ENCODE data around the gene MGAM2.

MGAM2 gene

GRCh38 chr7:142161921-142162320 lies 50.4 kb downstream of the MGAM2 start:
- in situ Hi-C loops (cut with MboI; ENCODE audit: low pct_unique_long_range_greater_than_20kb, low sequenced_read_pairs, unreplicated experiment): no loop called here
- no peak for DNase-seq (ENCODE audit: low spot score)
- no peak for TF ChIP-seq CTCF (IDR thresholded peaks at IDR 0.05; ENCODE audit: extremely low read depth, insufficient read depth, missing control alignments)

DNA sequence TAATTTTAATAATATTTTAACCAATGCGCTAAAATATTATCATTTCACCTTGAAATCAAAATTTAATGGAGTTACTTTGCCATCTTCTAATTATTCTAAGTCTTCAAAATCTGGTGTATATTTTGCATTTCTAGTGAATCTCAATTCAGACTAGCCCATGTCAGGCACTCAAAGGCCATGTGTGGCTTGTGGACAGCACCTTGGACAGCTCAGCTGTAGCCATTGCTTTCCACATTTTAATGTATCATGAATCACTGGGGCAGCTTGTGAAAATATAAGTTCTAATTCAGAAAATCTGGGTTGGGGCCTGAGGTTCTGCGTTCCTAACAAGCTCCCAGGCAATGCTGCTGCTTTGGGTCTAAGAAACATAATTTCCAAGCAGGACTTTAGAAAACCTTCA lies 57.2 kb downstream of the MGAM2 start:
- no peak for TF ChIP-seq CTCF (IDR thresholded peaks at IDR 0.05; ENCODE audit: extremely low read depth, insufficient read depth, missing control alignments)
- no peak for DNase-seq (ENCODE audit: low spot score)
- in situ Hi-C loops (cut with MboI; ENCODE audit: low pct_unique_long_range_greater_than_20kb, low sequenced_read_pairs, unreplicated experiment): no loop called here

DNA sequence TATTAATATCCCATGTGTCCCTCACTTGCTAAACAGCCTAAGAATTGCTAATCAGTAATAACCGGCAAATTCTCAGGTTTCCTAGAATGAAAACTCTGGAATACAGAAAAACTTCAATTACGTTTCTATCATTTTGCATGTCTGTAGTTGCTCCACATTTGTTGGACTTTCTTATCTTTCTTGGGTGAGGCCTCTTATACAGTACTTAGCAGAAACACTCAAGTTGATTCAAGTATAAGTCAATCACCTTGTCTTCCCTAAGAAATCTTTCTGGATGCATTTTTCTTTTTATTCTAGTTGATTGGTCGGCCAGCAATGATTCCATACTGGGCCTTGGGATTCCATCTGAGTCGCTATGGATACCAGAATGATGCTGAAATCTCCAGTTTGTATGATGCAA lies 61.4 kb downstream of the MGAM2 start:
- no peak for TF ChIP-seq CTCF (IDR thresholded peaks at IDR 0.05; ENCODE audit: extremely low read depth, insufficient read depth, missing control alignments)
- in situ Hi-C loops (cut with MboI; ENCODE audit: low pct_unique_long_range_greater_than_20kb, low sequenced_read_pairs, unreplicated experiment): no loop called here

GRCh38 chr7:142174441-142174840 lies 62.9 kb downstream of the MGAM2 start:
- no peak for TF ChIP-seq CTCF (IDR thresholded peaks at IDR 0.05; ENCODE audit: extremely low read depth, insufficient read depth, missing control alignments)
- in situ Hi-C loops (cut with MboI; ENCODE audit: low pct_unique_long_range_greater_than_20kb, low sequenced_read_pairs, unreplicated experiment): no loop called here
- no peak for DNase-seq (ENCODE audit: low spot score)

More for the DNA sequence above, 61.4 kb downstream of the MGAM2 start:
- DNase-seq (ENCODE audit: low spot score): no peak

- no peak for TF ChIP-seq CTCF (IDR thresholded peaks at IDR 0.05; ENCODE audit: extremely low read depth, insufficient read depth, missing control alignments)
- in situ Hi-C loops (cut with MboI; ENCODE audit: low pct_unique_long_range_greater_than_20kb, low sequenced_read_pairs, unreplicated experiment): no loop called here
- no peak for DNase-seq (ENCODE audit: low spot score)
Observed at GRCh38 chr7:142175594-142175993, 64.1 kb downstream of the MGAM2 start.

DNA sequence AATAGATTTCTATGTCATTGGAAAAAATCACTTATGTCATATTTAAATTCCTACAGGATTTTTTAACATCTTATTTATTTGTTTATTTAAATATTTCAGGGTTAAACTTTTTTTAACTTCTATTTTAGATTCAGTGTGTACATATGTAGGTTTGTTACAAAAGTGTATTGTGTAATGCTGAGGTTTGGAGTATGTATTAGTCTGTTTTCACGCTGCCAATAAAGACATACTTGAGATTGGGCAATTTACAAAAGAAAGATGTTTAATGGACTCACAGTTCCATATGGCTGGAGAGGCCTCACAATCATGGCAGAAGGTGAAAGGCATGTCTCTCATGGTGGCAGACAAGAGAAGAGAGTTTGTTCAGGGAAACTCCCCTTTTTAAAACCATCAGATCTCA lies 65.4 kb downstream of the MGAM2 start:
- in situ Hi-C loops (cut with MboI; ENCODE audit: low pct_unique_long_range_greater_than_20kb, low sequenced_read_pairs, unreplicated experiment): no loop called here
- TF ChIP-seq CTCF (IDR thresholded peaks at IDR 0.05; ENCODE audit: extremely low read depth, insufficient read depth, missing control alignments): no peak
- DNase-seq (ENCODE audit: low spot score): no peak

DNA sequence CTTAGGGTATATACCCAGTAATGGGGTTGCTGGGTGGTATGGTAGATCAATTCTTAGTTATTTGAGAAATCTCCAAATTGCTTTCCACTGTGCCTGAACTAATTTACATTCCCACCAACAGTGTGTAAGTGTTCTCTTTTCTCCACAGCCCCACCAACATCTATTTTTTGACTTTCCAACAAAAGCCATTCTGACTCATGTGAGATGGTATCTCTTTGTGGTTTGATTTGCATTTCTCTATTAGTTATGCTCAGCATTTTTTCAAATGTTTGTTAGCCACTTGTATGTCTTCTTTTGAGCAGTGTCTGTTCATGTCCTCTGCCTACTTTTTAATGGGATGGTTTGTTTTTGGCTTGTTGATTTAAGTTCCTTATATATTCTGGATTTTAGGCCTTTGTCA lies 66.4 kb downstream of the MGAM2 start:
- in situ Hi-C loops (cut with MboI; ENCODE audit: low pct_unique_long_range_greater_than_20kb, low sequenced_read_pairs, unreplicated experiment): no loop called here
- DNase-seq (ENCODE audit: low spot score): no peak

More for the DNA sequence above, 66.4 kb downstream of the MGAM2 start:
- no peak for TF ChIP-seq CTCF (IDR thresholded peaks at IDR 0.05; ENCODE audit: extremely low read depth, insufficient read depth, missing control alignments)
